BE2C (cell line): ENCODE data around the gene PDIA5.

Source experiments
- DNase-seq: peaks from one replicate; pipeline ENCODE4 v3.0.0-alpha.2; 2020
- H3K27me3 ChIP-seq: fragments of 250-450 bp; sonication (Bioruptor Pico); 2 replicates; pipeline ENCODE4 v1.5.1; 2020; ENCODE audit warnings: mild to moderate bottlenecking
- H3K36me3 ChIP-seq: fragments of 250-450 bp; sonication (Bioruptor Pico); 2 replicates; pipeline ENCODE4 v1.5.1; 2020; ENCODE audit warnings: mild to moderate bottlenecking
- H3K4me1 ChIP-seq: fragments of 250-450 bp; sonication (Bioruptor Pico); 2 replicates; pipeline ENCODE4 v1.5.1; 2020
- H3K4me3 ChIP-seq: 2 replicates; pipeline ENCODE4 v1.5.1; 2011; ENCODE audit warnings: low read depth, low read length
- H3K9me3 ChIP-seq: fragments of 250-450 bp; sonication (Bioruptor Pico); 2 replicates; pipeline ENCODE4 v1.5.1; 2020
- TF ChIP-seq, protein P1 (sequence below): IDR thresholded peaks from 2 replicates; pipeline ENCODE4 v1.5.1; 2012; ENCODE audit warnings: mild to moderate bottlenecking, low read depth, low read length

PDIA5 gene

DNA sequence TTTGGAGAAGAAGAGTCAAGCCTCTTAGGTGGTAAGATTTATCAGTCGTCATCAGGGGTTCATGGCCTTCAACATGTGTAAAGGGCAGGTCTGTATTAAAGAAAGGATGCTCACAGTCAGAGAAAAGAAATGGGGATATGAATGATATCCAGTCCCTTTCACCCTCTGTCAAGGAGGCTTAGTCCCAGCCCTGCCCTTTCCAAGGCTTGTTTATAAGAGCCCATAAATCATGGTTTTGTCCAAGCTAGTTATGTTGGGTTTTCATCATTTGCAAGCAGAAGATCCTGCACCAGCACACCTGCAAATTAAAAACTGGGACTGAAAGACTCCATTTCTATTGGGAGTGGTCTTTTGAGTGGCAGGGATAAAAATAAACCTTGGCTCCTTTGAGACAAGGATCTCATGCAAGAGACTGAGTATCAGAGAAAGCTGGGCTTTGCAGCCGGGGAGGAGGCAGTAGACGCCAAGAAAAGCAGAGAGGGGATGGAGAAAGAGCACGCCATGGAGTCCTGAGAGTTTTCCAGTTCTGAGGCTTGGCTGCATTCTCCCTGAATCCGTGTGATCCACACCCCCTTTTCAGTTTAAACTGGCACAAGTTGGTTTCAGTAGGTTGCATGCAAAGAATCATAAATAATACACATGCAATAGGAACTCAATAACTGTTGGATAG is 12.6 kb upstream of the PDIA5 start:
- DNase-seq, result no peak
- TF ChIP-seq, protein P1, sequence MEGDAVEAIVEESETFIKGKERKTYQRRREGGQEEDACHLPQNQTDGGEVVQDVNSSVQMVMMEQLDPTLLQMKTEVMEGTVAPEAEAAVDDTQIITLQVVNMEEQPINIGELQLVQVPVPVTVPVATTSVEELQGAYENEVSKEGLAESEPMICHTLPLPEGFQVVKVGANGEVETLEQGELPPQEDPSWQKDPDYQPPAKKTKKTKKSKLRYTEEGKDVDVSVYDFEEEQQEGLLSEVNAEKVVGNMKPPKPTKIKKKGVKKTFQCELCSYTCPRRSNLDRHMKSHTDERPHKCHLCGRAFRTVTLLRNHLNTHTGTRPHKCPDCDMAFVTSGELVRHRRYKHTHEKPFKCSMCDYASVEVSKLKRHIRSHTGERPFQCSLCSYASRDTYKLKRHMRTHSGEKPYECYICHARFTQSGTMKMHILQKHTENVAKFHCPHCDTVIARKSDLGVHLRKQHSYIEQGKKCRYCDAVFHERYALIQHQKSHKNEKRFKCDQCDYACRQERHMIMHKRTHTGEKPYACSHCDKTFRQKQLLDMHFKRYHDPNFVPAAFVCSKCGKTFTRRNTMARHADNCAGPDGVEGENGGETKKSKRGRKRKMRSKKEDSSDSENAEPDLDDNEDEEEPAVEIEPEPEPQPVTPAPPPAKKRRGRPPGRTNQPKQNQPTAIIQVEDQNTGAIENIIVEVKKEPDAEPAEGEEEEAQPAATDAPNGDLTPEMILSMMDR, result no peak
- Histone ChIP-seq H3K4me3 (no peak overlapping the region), H3K27me3 (no peaks in the 10 kb centered on the region), H3K4me1 (peaks cover 14% of the 10 kb centered on the region), H3K36me3 (no peaks in the 10 kb centered on the region), H3K9me3 (no peaks in the 10 kb centered on the region)

DNA sequence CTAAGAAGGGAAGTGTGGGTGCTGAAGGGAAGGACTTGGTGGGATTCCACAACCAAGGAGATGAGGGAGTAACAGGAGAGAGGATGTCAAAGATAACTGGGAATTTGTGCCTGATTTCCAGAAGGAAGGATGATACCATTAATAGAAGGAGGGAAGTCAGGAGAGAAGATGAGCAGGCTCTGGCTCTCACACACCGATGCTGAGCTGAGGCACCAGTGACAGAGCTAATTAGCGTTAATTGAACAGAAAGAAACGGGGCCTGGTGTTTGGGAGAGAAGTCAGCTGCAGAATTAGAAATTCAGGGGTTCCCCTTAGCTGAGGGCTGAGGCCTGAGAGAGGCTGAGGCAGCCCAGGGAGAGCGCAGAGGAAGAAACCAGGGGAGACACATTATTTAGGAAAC is 11.9 kb upstream of the PDIA5 start:
- Histone ChIP-seq H3K4me3 (no peak overlapping the region), H3K36me3 (no peaks in the 10 kb centered on the region), H3K4me1 (peaks cover 14% of the 10 kb centered on the region), H3K27me3 (no peaks in the 10 kb centered on the region), H3K9me3 (no peaks in the 10 kb centered on the region)
- TF ChIP-seq, protein P1, result no peak
- no peak for DNase-seq

DNA sequence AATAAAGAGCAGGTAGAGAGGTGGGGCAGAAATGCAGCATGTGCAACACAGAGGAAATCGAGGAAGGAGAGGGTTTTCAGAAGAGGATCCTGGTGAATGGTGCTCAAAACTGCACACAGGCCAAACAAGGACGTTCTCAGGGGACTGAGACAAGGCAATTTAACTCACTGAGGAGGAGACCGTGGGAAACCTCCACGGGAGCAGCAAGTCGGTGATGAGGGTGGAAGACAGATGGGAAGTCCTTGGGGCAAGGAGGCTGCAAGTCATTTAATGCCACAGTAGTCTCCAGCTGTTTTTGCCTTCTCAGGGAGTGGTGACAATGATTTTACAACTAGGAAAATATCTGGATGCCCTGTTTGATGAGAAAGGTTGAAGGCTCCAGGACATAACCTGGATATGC is 11.5 kb upstream of the PDIA5 start:
- no peak for DNase-seq
- H3K36me3 ChIP-seq, result no peaks in the 10 kb centered on the region
- TF ChIP-seq, protein P1, result no peak
- H3K4me1 ChIP-seq, result peaks cover 12% of the 10 kb centered on the region
- H3K4me3 ChIP-seq, result no peak overlapping the region
- H3K27me3 ChIP-seq, result no peaks in the 10 kb centered on the region
- H3K9me3 ChIP-seq, result no peaks in the 10 kb centered on the region

DNA sequence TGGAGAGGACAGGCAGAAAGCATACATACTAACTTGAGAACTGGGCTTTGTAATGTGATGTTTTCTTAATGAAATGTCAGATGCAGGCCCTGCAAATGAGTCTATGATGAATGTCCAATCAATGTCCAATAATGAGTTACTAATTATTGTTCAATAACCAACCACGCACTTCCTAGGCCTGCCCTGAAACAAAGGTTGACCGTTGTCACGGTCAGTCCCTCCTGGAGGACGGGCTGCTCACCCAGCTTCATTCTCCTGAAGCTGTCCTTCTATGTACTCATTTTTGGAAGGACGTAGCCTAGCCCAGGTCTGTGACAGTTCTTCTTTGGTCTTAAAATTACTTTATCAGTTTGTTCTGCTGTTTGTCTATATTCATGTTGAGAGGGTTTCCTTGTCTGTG is 8.3 kb upstream of the PDIA5 start:
- TF ChIP-seq, protein P1, result no peak
- no peak for DNase-seq
- Histone ChIP-seq H3K36me3 (no peaks in the 10 kb centered on the region), H3K4me1 (peaks cover 10% of the 10 kb centered on the region), H3K27me3 (no peaks in the 10 kb centered on the region), H3K9me3 (no peaks in the 10 kb centered on the region), H3K4me3 (no peak overlapping the region)

DNA sequence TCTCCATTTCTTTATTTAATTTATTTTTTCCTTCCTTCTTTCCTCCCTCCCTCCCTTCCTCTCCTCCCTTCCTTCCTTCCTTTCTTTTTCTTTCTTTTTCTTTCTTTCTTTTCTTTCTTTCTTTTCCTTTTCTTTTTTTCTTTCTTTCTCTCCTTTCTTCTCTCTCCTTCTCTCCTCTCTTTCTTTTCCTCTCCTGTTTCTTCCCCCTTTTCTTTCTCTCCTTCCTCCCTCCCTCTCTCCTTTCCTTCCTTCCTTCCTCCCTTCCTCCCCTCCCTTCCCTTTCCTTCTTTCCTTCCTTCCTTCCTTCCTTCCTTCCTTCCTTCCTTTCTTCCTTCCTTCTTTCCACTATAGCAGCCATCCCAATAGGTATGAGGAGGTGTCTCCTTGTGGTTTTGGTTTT is 6.8 kb upstream of the PDIA5 start:
- H3K4me1 ChIP-seq, result peaks cover under 1% of the 10 kb centered on the region
- TF ChIP-seq, protein P1, result no peak
- H3K4me3 ChIP-seq, result no peak overlapping the region
- no peaks in the 10 kb centered on the region for H3K27me3 ChIP-seq
- H3K36me3 ChIP-seq, result no peaks in the 10 kb centered on the region
- DNase-seq, result no peak
- H3K9me3 ChIP-seq, result no peaks in the 10 kb centered on the region

DNA sequence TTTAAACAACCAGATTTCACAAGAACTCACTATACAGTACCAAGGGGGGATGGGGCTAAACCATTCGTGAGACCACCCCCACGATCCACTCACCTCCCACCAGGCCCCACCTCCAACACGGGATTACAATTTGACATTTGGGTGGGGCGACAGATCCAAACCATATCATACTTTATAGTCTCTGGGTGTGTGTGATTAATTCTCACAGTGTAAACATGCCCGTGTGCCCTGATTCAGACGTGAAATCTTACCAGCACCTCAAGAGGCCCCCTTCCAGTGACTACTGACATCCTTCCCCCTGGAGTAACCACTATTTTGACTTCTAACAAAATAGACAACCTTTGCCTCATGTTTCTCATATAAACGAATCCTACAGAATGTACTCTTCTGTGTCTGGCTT is 5.0 kb upstream of the PDIA5 start:
- TF ChIP-seq, protein P1, result no peak
- Histone ChIP-seq H3K4me1 (no peaks in the 10 kb centered on the region; the same call in 1 of the 2 replicates), H3K36me3 (no peaks in the 10 kb centered on the region), H3K4me3 (no peak overlapping the region), H3K27me3 (no peaks in the 10 kb centered on the region), H3K9me3 (no peaks in the 10 kb centered on the region)
- DNase-seq, result no peak
